ENCODE results near the gene FGD4.

The FGD4 gene

GRCh38 chr12:32360956-32361355 is 38.4 kb upstream of the FGD4 start:
- no peak overlapping the region for H2AFZ ChIP-seq (ENCODE audit: low read length)
- H3K4me2 ChIP-seq (ENCODE audit: low read depth, low read length, poor library complexity, severe bottlenecking): no peak overlapping the region
- H3K27me3 ChIP-seq (ENCODE audit: insufficient read depth, low read length, poor library complexity, severe bottlenecking): no peaks in the 10 kb centered on the region
- H3K4me1 ChIP-seq (ENCODE audit: insufficient read depth, low read length, poor library complexity, severe bottlenecking): no peaks in the 10 kb centered on the region
- H3K79me2 ChIP-seq (ENCODE audit: insufficient read depth, low read length): no peaks in the 10 kb centered on the region
- H3K9ac ChIP-seq (ENCODE audit: low read depth, low read length, poor library complexity, severe bottlenecking): no peak overlapping the region
- no peaks in the 10 kb centered on the region for H3K9me3 ChIP-seq (ENCODE audit: insufficient read depth, low read depth, low read length)
- no peak for TF ChIP-seq EZH2phosphoT487 (IDR thresholded peaks at IDR 0.05; ENCODE audit: borderline replicate concordance)
- TF ChIP-seq, protein P1, sequence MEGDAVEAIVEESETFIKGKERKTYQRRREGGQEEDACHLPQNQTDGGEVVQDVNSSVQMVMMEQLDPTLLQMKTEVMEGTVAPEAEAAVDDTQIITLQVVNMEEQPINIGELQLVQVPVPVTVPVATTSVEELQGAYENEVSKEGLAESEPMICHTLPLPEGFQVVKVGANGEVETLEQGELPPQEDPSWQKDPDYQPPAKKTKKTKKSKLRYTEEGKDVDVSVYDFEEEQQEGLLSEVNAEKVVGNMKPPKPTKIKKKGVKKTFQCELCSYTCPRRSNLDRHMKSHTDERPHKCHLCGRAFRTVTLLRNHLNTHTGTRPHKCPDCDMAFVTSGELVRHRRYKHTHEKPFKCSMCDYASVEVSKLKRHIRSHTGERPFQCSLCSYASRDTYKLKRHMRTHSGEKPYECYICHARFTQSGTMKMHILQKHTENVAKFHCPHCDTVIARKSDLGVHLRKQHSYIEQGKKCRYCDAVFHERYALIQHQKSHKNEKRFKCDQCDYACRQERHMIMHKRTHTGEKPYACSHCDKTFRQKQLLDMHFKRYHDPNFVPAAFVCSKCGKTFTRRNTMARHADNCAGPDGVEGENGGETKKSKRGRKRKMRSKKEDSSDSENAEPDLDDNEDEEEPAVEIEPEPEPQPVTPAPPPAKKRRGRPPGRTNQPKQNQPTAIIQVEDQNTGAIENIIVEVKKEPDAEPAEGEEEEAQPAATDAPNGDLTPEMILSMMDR (conservative IDR thresholded peaks at IDR 0.05; ENCODE audit: low read length): no peak
- no peaks in the 10 kb centered on the region for H3F3A ChIP-seq (ENCODE audit: low read depth)
- no peaks in the 10 kb centered on the region for H4K20me1 ChIP-seq (ENCODE audit: insufficient read depth, low read length, poor library complexity, severe bottlenecking)
- no peaks in the 10 kb centered on the region for H3K36me3 ChIP-seq (ENCODE audit: insufficient read depth, low read length)
- no peak overlapping the region for H3K4me3 ChIP-seq (ENCODE audit: low read length, poor library complexity, severe bottlenecking)
- no peaks in the 10 kb centered on the region for H3K9me2 ChIP-seq (replicated peaks; ENCODE audit: low read depth, low read length)

DNA sequence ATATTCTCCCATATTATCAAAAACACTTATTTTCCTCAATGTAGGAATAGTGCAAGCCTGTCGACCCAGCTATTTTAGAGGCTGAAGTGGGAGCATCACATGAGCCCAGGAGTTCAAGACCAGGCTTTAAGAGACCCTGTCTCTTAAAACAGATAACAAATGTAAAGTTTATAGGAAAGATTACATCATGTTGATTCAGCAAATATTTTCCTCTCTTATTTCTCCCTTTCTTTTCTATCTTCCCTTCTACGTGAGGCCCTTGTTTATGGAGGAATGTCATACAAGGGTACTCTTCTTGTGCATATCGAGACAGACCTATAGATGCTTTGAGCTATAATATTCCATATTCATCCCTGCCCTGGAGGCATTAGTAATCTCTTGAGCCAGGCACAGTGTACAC is 36.5 kb upstream of the FGD4 start:
- TF ChIP-seq, protein P1 (conservative IDR thresholded peaks at IDR 0.05; ENCODE audit: low read length): no peak
- no peak for TF ChIP-seq EZH2phosphoT487 (IDR thresholded peaks at IDR 0.05; ENCODE audit: borderline replicate concordance)
- H3K4me2 ChIP-seq (ENCODE audit: low read depth, low read length, poor library complexity, severe bottlenecking): no peak overlapping the region
- H3K36me3 ChIP-seq (ENCODE audit: insufficient read depth, low read length): no peaks in the 10 kb centered on the region
- H2AFZ ChIP-seq (ENCODE audit: low read length): no peak overlapping the region
- H3K4me3 ChIP-seq (ENCODE audit: low read length, poor library complexity, severe bottlenecking): no peak overlapping the region
- no peaks in the 10 kb centered on the region for H3K4me1 ChIP-seq (ENCODE audit: insufficient read depth, low read length, poor library complexity, severe bottlenecking)
- no peaks in the 10 kb centered on the region for H3K27me3 ChIP-seq (ENCODE audit: insufficient read depth, low read length, poor library complexity, severe bottlenecking)
- H3K9ac ChIP-seq (ENCODE audit: low read depth, low read length, poor library complexity, severe bottlenecking): no peak overlapping the region
- H3F3A ChIP-seq (ENCODE audit: low read depth): no peaks in the 10 kb centered on the region
- no peaks in the 10 kb centered on the region for H3K9me3 ChIP-seq (ENCODE audit: insufficient read depth, low read depth, low read length)
- no peaks in the 10 kb centered on the region for H3K9me2 ChIP-seq (replicated peaks; ENCODE audit: low read depth, low read length)
- H3K79me2 ChIP-seq (ENCODE audit: insufficient read depth, low read length): no peaks in the 10 kb centered on the region
- no peaks in the 10 kb centered on the region for H4K20me1 ChIP-seq (ENCODE audit: insufficient read depth, low read length, poor library complexity, severe bottlenecking)

DNA sequence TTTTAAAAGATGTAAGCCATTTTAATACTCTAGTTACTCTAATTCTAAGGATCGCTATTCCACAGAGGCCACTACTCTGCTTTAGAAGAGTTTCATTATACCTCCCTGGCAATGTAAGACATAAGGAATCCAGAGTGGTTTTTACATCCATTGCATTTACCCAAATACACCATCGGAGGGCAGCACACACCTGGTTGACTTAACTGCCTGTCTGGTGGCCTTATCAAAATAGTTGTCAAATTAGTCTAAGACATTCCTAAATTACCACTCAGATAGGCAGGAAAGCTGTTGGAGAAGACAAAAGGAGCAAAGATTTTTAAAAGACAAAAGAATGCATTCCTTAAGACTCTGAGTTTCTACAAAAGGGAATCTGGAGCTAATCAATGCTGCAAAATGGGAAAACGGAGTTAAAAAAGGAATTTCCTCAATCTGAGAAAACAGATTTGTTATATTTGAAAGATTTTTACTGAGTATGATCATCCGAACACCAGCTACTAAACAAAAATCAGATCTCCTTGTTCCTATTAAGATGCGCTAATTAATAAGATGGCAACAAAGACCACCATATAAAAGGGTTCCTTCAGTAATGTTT is 33.8 kb upstream of the FGD4 start:
- H3K4me1 ChIP-seq (ENCODE audit: insufficient read depth, low read length, poor library complexity, severe bottlenecking): no peaks in the 10 kb centered on the region
- H3F3A ChIP-seq (ENCODE audit: low read depth): no peaks in the 10 kb centered on the region
- no peak overlapping the region for H3K4me2 ChIP-seq (ENCODE audit: low read depth, low read length, poor library complexity, severe bottlenecking)
- TF ChIP-seq EZH2phosphoT487 (IDR thresholded peaks at IDR 0.05; ENCODE audit: borderline replicate concordance): no peak
- TF ChIP-seq, protein P1 (conservative IDR thresholded peaks at IDR 0.05; ENCODE audit: low read length): peak; percentile 90
- no peaks in the 10 kb centered on the region for H3K9me2 ChIP-seq (replicated peaks; ENCODE audit: low read depth, low read length)
- no peaks in the 10 kb centered on the region for H3K9me3 ChIP-seq (ENCODE audit: insufficient read depth, low read depth, low read length)
- H2AFZ ChIP-seq (ENCODE audit: low read length): no peak overlapping the region
- no peaks in the 10 kb centered on the region for H4K20me1 ChIP-seq (ENCODE audit: insufficient read depth, low read length, poor library complexity, severe bottlenecking)
- no peaks in the 10 kb centered on the region for H3K79me2 ChIP-seq (ENCODE audit: insufficient read depth, low read length)
- H3K9ac ChIP-seq (ENCODE audit: low read depth, low read length, poor library complexity, severe bottlenecking): no peak overlapping the region
- no peaks in the 10 kb centered on the region for H3K27me3 ChIP-seq (ENCODE audit: insufficient read depth, low read length, poor library complexity, severe bottlenecking)
- H3K4me3 ChIP-seq (ENCODE audit: low read length, poor library complexity, severe bottlenecking): no peak overlapping the region
- H3K36me3 ChIP-seq (ENCODE audit: insufficient read depth, low read length): no peaks in the 10 kb centered on the region
